T-helper 1 cell treated with Interleukin-12 subunit alpha and Interleukin-12 subunit beta and Interleukin-4 antibody, amounts not matched to agents 30 ng/mL and 1 ng/mL, for 36 hours (primary cell): Measurements from ENCODE around the gene DUSP6. TPM values are rescaled to one million over a fixed set of nuclear protein-coding genes. Genes with fewer than 3 reads are reported as not detected.

Experiments
- intact Hi-C: fragments of 100-400 bp; cut with micrococcal nuclease; formaldehyde crosslinking; loops from one replicate; pipeline ENCODE4 v1.15.1; 2024
- total RNA-seq: library from RNA; stranded (reverse); gene quantifications from 2 replicates; pipeline ENCODE4 v1.2.3, GENCODE V29; 2022

The DUSP6 gene
- total RNA-seq, 1 donor from 2014 or later = 108 TPM

DNA sequence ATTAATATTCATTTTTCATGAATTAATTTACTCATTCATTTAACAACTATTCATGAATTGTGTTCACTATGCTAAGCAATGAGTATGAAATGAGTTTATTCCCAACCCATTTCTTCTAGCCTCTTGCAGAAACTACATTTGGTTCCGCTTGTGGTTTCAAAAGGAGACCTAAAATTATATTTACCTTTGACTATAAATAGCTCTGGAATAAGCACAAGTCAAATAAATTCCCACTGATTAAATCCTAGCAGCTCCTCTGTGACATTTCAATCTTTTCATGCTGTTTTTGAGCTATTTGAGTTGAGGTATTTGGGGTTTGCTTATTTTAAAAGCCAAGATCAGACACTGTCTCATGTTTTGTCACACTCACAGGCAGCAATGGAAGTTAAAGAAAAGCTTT lies 46.9 kb downstream of the DUSP6 start:
- intact Hi-C loops = no loop called here

DNA sequence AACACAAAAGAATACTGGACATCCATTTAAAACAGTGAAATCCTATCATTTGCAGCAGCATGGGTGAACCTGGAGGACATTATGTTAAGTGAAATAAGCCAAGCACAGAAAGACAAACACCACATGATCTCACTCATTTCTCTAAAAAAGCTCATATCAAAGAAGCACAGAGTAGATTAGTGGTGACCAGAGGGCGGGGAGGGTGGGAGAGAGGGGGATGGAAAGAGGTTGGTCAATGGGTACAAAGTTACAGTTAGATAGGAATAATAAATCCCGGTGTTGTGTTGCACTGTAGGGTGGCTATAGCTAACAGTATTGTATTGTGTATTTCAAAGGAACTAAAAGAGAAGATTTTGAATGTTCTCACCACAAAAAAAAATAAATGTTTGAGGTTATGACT lies 52.4 kb downstream of the DUSP6 start:
- intact Hi-C loops = no loop called here

DNA sequence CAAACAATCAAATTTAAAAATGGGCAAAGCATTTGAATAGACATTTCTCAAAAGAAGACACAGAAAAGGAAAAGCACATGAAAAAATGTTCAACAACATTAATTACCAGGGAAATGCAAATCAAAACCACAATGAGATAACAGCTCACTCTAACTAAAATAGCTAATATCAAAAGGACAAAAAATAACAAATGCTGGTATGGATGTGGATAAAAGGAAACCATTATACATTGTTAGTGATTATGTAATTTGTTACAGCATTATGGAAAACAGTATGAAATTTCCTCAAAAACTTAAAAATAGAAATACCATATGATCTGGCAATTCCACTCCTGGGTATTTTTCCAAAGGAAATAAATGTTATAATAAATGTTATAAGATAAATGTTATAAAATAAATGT lies 52.9 kb downstream of the DUSP6 start:
- intact Hi-C loops = no loop called here

Other genes starting within 250 kb of the DUSP6 start
- gene GALNT4, start 172.3 kb upstream of the DUSP6 start, total RNA-seq = 17.6 and 18.2 TPM in 2 replicates
- 32.8 and 33.1 TPM in 2 replicates for gene POC1B, start 173.5 kb upstream of the DUSP6 start, total RNA-seq